IMR-90 (cell line): Measurements from ENCODE around the gene ACKR2. TPM values are rescaled to one million over a fixed set of nuclear protein-coding genes. Genes with fewer than 3 reads are reported as not detected.

ENCODE experiments used
- ATAC-seq: fragments of 200-7000 bp; cut with Tn5 transposase; 2 replicates; pipeline ENCODE4 v1.9.1; 2020; ENCODE audit warnings: low read depth, mild to moderate bottlenecking, moderate library complexity
- BruUV-seq: library from RNA; stranded (reverse); fragments of 400-500 nt; replicated peaks from 2 replicates; lab custom pipeline; 2021; lab: Mats Ljungman, UMichigan
- CTCF ChIA-PET: fragments of 300-600 bp; formaldehyde crosslinking; extraction: SDS; loops from one replicate; lab custom pipeline; 2021; ENCODE audit warnings: antibody characterized with exemption; lab: Yijun Ruan, JAX
- POLR2A ChIA-PET: fragments of 300-600 bp; sonication (Branson Sonifier 250); formaldehyde crosslinking; loops from one replicate; lab custom pipeline; 2022; ENCODE audit warnings: antibody characterized with exemption; ENCODE audit not compliant: unreplicated experiment; lab: Charles Lee
- DNase-seq: peaks from one replicate; pipeline ENCODE4 v3.0.0; 2013
- H2AFZ ChIP-seq: replicated peaks from 2 replicates; pipeline ENCODE3; 2013; ENCODE audit warnings: low read length, mild to moderate bottlenecking; ENCODE audit not compliant: poor library complexity
- H2AK5ac ChIP-seq: 2 replicates; pipeline ENCODE4 v1.6.1; 2013; ENCODE audit warnings: low read depth, low read length, inconsistent platforms
- H2AK9ac ChIP-seq: replicated peaks from 2 replicates; pipeline ENCODE3; 2013; ENCODE audit warnings: mild to moderate bottlenecking, low read depth, low read length, moderate library complexity; ENCODE audit not compliant: poor library complexity
- H2BK120ac ChIP-seq: 2 replicates; pipeline ENCODE4 v1.6.1; 2013; ENCODE audit warnings: low read depth, low read length, inconsistent platforms
- H2BK15ac ChIP-seq: 3 replicates; pipeline ENCODE4 v1.6.1; 2013; ENCODE audit warnings: low read depth, low read length, inconsistent platforms
- H2BK20ac ChIP-seq: 2 replicates; pipeline ENCODE4 v1.6.1; 2013; ENCODE audit warnings: low read depth, mild to moderate bottlenecking, inconsistent platforms, low read length, moderate library complexity
- H2BK5ac ChIP-seq: 2 replicates; pipeline ENCODE4 v1.6.1; 2013; ENCODE audit warnings: mild to moderate bottlenecking, low read depth, low read length, inconsistent platforms; ENCODE audit not compliant: poor library complexity, severe bottlenecking
- H3K14ac ChIP-seq: replicated peaks from 2 replicates; pipeline ENCODE4 v1.6.1; 2013; ENCODE audit warnings: low read depth, low read length, inconsistent platforms
- H3K18ac ChIP-seq: 2 replicates; pipeline ENCODE4 v1.6.1; 2013; ENCODE audit warnings: low read depth, low read length, control low read depth
- H3K23ac ChIP-seq: 2 replicates; pipeline ENCODE4 v1.6.1; 2013; ENCODE audit warnings: low read depth, low read length, inconsistent platforms
- H3K27ac ChIP-seq: 2 replicates; pipeline ENCODE4 v1.5.1; 2013; ENCODE audit warnings: mild to moderate bottlenecking, control low read depth, low read length; ENCODE audit not compliant: insufficient read depth
- H3K27me3 ChIP-seq: 2 replicates; pipeline ENCODE4 v1.6.1; 2013; ENCODE audit warnings: low read length; ENCODE audit not compliant: control insufficient read depth, insufficient read depth
- H3K36me3 ChIP-seq: 2 replicates; pipeline ENCODE4 v1.6.1; 2013; ENCODE audit warnings: low read length, mixed read lengths; ENCODE audit not compliant: control insufficient read depth, insufficient read depth
- H3K4ac ChIP-seq: 2 replicates; pipeline ENCODE4 v1.6.1; 2013; ENCODE audit warnings: low read depth, low read length, inconsistent platforms
- H3K4me1 ChIP-seq: 2 replicates; pipeline ENCODE4 v1.6.1; 2013; ENCODE audit warnings: low read length, mixed read lengths; ENCODE audit not compliant: control insufficient read depth, insufficient read depth
- H3K4me2 ChIP-seq: 2 replicates; pipeline ENCODE4 v1.6.1; 2013; ENCODE audit warnings: low read depth, mild to moderate bottlenecking, control low read depth, low read length, moderate library complexity
- H3K4me3 ChIP-seq: 2 replicates; pipeline ENCODE4 v1.5.1; 2013; ENCODE audit warnings: low read depth, mild to moderate bottlenecking, control low read depth, low read length, moderate library complexity; ENCODE audit not compliant: insufficient read depth
- H3K56ac ChIP-seq: 2 replicates; pipeline ENCODE4 v1.6.1; 2013; ENCODE audit warnings: low read length, inconsistent platforms; ENCODE audit not compliant: insufficient read depth; ENCODE audit errors: extremely low read depth
- H3K79me1 ChIP-seq, 2 experiments: 2 replicates each; pipeline ENCODE4 v1.6.1; 2013; ENCODE audit warnings: low read length in 2 of 2, inconsistent platforms in 1 of 2, low read depth in 1 of 2
- H3K9ac ChIP-seq: 2 replicates; pipeline ENCODE4 v1.6.1; 2013; ENCODE audit warnings: low read depth, low read length, control low read depth
- H3K9me1 ChIP-seq: 2 replicates; pipeline ENCODE4 v1.6.1; 2013; ENCODE audit warnings: low read length, inconsistent platforms; ENCODE audit not compliant: insufficient read depth
- H3K9me3 ChIP-seq: 2 replicates; pipeline ENCODE4 v1.6.1; 2013; ENCODE audit warnings: low read length; ENCODE audit not compliant: control insufficient read depth, insufficient read depth
- H4K20me1 ChIP-seq: 2 replicates; pipeline ENCODE4 v1.6.1; 2013; ENCODE audit warnings: low read length, inconsistent platforms; ENCODE audit not compliant: insufficient read depth
- H4K5ac ChIP-seq: 2 replicates; pipeline ENCODE4 v1.6.1; 2013; ENCODE audit warnings: mild to moderate bottlenecking, low read depth, low read length, control low read depth
- H4K8ac ChIP-seq, 2 experiments: 2 replicates each; pipeline ENCODE4 v1.6.1; 2013; ENCODE audit warnings: low read depth in 2 of 2, low read length in 2 of 2, control low read depth in 1 of 2, inconsistent platforms in 1 of 2
- H4K91ac ChIP-seq: 2 replicates; pipeline ENCODE4 v1.6.1; 2013; ENCODE audit warnings: low read depth, low read length, inconsistent platforms; ENCODE audit not compliant: insufficient read depth
- BHLHE40 ChIP-seq: fragments of 150-350 bp; IDR thresholded peaks from 2 replicates; pipeline ENCODE4 v1.6.1; 2016; ENCODE audit warnings: mild to moderate bottlenecking, low read depth, low read length
- CEBPB ChIP-seq: IDR thresholded peaks from 2 replicates; pipeline ENCODE4 v1.6.1; 2012; ENCODE audit warnings: low read depth, low read length, improper control_type of control experiment
- CHD1 ChIP-seq: IDR thresholded peaks from 2 replicates; pipeline ENCODE4 v1.6.1; 2012; ENCODE audit warnings: low read depth, low read length, improper control_type of control experiment
- FOS ChIP-seq: fragments of 150-350 bp; IDR thresholded peaks from 2 replicates; pipeline ENCODE4 v1.6.1; 2016; ENCODE audit warnings: low read depth, low read length
- MAFK ChIP-seq: IDR thresholded peaks from 2 replicates; pipeline ENCODE4 v1.6.1; 2012; ENCODE audit warnings: low read depth, low read length, improper control_type of control experiment
- MAZ ChIP-seq: IDR thresholded peaks from 2 replicates; pipeline ENCODE4 v1.6.1; 2012; ENCODE audit warnings: low read depth, mild to moderate bottlenecking, low read length, improper control_type of control experiment, moderate library complexity, borderline replicate concordance
- MXI1 ChIP-seq: IDR thresholded peaks from 2 replicates; pipeline ENCODE4 v1.6.1; 2012; ENCODE audit warnings: low read depth, mild to moderate bottlenecking, low read length, moderate library complexity, borderline replicate concordance
- NFE2L2 ChIP-seq: fragments of 150-350 bp; IDR thresholded peaks from 2 replicates; pipeline ENCODE4 v1.6.1; 2016; ENCODE audit warnings: low read depth, mild to moderate bottlenecking, low read length
- POLR2A ChIP-seq: IDR thresholded peaks from 2 replicates; pipeline ENCODE4 v1.6.1; 2012; ENCODE audit warnings: mild to moderate bottlenecking, low read depth, low read length
- RAD21 ChIP-seq: IDR thresholded peaks from 2 replicates; pipeline ENCODE4 v1.6.1; 2012; ENCODE audit warnings: low read length, improper control_type of control experiment
- RCOR1 ChIP-seq: IDR thresholded peaks from 2 replicates; pipeline ENCODE4 v1.6.1; 2012; ENCODE audit warnings: mild to moderate bottlenecking, low read length, improper control_type of control experiment; ENCODE audit not compliant: insufficient replicate concordance
- RFX5 ChIP-seq: IDR thresholded peaks from 2 replicates; pipeline ENCODE4 v1.8.0; 2012; ENCODE audit warnings: low read depth, mild to moderate bottlenecking, low read length, moderate library complexity
- SMC3 ChIP-seq: fragments of 150-350 bp; IDR thresholded peaks from 2 replicates; pipeline ENCODE4 v1.6.1; 2016; ENCODE audit warnings: low read depth, mild to moderate bottlenecking, antibody characterized with exemption, low read length, moderate library complexity
- WGBS, 2 experiments: methylation state at CpG; one replicate each; pipeline versions ENCODE4 v1.1.5 to v1.1.7; 2013; ENCODE audit warnings: missing lambda C conversion rate in 2 of 2; ENCODE audit not compliant: insufficient read length in 1 of 2; ENCODE audit errors: extremely low coverage in 2 of 2; 5-methylcytosine and 5-hydroxymethylcytosine counted together
- dilution Hi-C: fragments of 300-500 bp; cut with HindIII; formaldehyde crosslinking; loops from one replicate; pipeline ENCODE4 v1.14.3; 2018; ENCODE audit warnings: low sequenced_read_pairs; ENCODE audit not compliant: unreplicated experiment
- in situ Hi-C: fragments of 300-500 bp; cut with MboI; formaldehyde crosslinking; loops from 3 replicates; pipeline ENCODE4 v1.14.3; 2019; ENCODE audit warnings: low sequenced_read_pairs, inconsistent platforms, mixed read lengths
- intact Hi-C: fragments of 100-400 bp; cut with micrococcal nuclease; formaldehyde crosslinking; loops from 2 replicates; pipeline ENCODE4 v1.10.0; 2022
- polyA plus RNA-seq, 3 experiments: library from polyadenylated mRNA; depleted of rRNA; stranded (reverse); fragments of >200 nt; gene quantifications; 2 replicates each; pipeline ENCODE4 v1.2.3, GENCODE V29; 2012; ENCODE audit warnings: low replicate concordance in 1 of 3
- total RNA-seq: library from RNA; depleted of rRNA; stranded (reverse); fragments of >200 nt; gene quantifications from 2 replicates; pipeline ENCODE4 v1.2.3, GENCODE V29; 2012
- TF ChIP-seq, protein P1 (sequence below): conservative IDR thresholded peaks from 2 replicates; pipeline ENCODE4 v1.5.1; 2012; ENCODE audit warnings: mild to moderate bottlenecking, low read depth, low read length, improper control_type of control experiment
- TF ChIP-seq, protein P2 (sequence below): fragments of 150-350 bp; IDR thresholded peaks from 2 replicates; pipeline ENCODE4 v1.6.1; 2017; ENCODE audit warnings: mild to moderate bottlenecking, antibody characterized with exemption, low read length, low read depth
- TF ChIP-seq, protein P3 (sequence below): fragments of 150-350 bp; IDR thresholded peaks from 2 replicates; pipeline ENCODE4 v1.6.1; 2016; ENCODE audit warnings: low read depth, mild to moderate bottlenecking, low read length, moderate library complexity, borderline replicate concordance

Gene ACKR2
- total and polyA plus RNA-seq, 2 of the 4 experiments (the other 2 are of a cell fraction), result 0.10 TPM; not detected in 1

DNA sequence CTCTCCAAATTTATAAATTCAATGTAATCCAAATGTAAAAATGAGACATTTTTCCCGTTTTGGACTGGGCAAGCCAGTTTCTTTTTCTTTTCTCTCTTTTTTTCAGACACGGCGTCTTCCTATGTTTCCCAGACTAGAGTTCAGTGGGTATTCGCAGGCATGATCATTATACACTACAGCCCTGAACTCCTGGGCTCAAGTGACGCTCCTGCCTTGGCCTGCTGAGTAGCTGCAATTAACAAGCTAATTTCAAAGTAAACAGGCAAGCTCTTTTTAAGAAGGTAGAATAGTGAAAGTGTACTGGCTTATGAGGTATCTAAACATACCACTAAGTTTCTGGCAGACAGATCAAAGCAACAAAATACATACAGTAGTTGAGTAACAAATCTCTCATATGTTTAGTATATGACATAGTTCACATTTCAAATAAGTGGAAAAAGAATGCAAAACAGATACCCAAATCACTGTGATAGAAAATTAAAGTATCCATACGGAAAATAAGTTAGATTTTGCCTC, 18.5 kb upstream of the ACKR2 start:
- in situ Hi-C loops, result no loop called here
- no peak overlapping the region for H4K91ac ChIP-seq
- H3K79me1 ChIP-seq, result peaks cover 13 to 29% of the 10 kb centered on the region in 2 experiments
- no peak overlapping the region for H4K8ac ChIP-seq
- intact Hi-C loops, result no loop called here
- no peak overlapping the region for H2BK20ac ChIP-seq
- H2BK120ac ChIP-seq, result no peak overlapping the region
- no peak overlapping the region for H2BK15ac ChIP-seq
- dilution Hi-C loops, result no loop called here
- no peak overlapping the region for H3K4me2 ChIP-seq
- no peak overlapping the region for H3K4ac ChIP-seq
- H3K14ac ChIP-seq, result no peak overlapping the region
- no peak overlapping the region for H3K56ac ChIP-seq
- no peak overlapping the region for H2AFZ ChIP-seq
- ChIA-PET CTCF (no interaction called here), POLR2A (no interaction called here)
- ATAC-seq (no peak), DNase-seq (no peak)
- no peak overlapping the region for H2AK9ac ChIP-seq
- WGBS, 2 experiments, result 100% methylated on average over 1 of the region's 6 CpGs; no CpG with 5 or more reads in 1 of the 2 experiments
- H4K5ac ChIP-seq, result no peak overlapping the region
- H3K4me1 ChIP-seq, result no peaks in the 10 kb centered on the region; the same call in 1 of the 2 replicates
- no peak overlapping the region for H2BK5ac ChIP-seq
- no peaks in the 10 kb centered on the region; the same call in 1 of the 2 replicates for H4K20me1 ChIP-seq
- no peak overlapping the region for H3K23ac ChIP-seq
- BruUV-seq, result no TSS peak
- no peak overlapping the region for H3K9ac ChIP-seq
- no peaks in the 10 kb centered on the region for H3K27me3 ChIP-seq
- TF ChIP-seq BHLHE40, result no peak
- TF ChIP-seq MAFK, result no peak
- TF ChIP-seq, protein P1, sequence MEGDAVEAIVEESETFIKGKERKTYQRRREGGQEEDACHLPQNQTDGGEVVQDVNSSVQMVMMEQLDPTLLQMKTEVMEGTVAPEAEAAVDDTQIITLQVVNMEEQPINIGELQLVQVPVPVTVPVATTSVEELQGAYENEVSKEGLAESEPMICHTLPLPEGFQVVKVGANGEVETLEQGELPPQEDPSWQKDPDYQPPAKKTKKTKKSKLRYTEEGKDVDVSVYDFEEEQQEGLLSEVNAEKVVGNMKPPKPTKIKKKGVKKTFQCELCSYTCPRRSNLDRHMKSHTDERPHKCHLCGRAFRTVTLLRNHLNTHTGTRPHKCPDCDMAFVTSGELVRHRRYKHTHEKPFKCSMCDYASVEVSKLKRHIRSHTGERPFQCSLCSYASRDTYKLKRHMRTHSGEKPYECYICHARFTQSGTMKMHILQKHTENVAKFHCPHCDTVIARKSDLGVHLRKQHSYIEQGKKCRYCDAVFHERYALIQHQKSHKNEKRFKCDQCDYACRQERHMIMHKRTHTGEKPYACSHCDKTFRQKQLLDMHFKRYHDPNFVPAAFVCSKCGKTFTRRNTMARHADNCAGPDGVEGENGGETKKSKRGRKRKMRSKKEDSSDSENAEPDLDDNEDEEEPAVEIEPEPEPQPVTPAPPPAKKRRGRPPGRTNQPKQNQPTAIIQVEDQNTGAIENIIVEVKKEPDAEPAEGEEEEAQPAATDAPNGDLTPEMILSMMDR, result no peak
- no peak for TF ChIP-seq RFX5
- no peak for TF ChIP-seq SMC3
- TF ChIP-seq MXI1, result no peak
- TF ChIP-seq RAD21, result no peak
- TF ChIP-seq, protein P2, sequence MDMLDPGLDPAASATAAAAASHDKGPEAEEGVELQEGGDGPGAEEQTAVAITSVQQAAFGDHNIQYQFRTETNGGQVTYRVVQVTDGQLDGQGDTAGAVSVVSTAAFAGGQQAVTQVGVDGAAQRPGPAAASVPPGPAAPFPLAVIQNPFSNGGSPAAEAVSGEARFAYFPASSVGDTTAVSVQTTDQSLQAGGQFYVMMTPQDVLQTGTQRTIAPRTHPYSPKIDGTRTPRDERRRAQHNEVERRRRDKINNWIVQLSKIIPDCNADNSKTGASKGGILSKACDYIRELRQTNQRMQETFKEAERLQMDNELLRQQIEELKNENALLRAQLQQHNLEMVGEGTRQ, result no peak
- TF ChIP-seq MAZ, result no peak
- no peak for TF ChIP-seq RCOR1
- no peak for TF ChIP-seq CEBPB
- TF ChIP-seq FOS, result no peak
- TF ChIP-seq NFE2L2, result no peak
- no peak for TF ChIP-seq CHD1
- TF ChIP-seq POLR2A, result no peak
- TF ChIP-seq, protein P3, sequence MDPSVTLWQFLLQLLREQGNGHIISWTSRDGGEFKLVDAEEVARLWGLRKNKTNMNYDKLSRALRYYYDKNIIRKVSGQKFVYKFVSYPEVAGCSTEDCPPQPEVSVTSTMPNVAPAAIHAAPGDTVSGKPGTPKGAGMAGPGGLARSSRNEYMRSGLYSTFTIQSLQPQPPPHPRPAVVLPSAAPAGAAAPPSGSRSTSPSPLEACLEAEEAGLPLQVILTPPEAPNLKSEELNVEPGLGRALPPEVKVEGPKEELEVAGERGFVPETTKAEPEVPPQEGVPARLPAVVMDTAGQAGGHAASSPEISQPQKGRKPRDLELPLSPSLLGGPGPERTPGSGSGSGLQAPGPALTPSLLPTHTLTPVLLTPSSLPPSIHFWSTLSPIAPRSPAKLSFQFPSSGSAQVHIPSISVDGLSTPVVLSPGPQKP, result no peak
- H3K9me3 ChIP-seq, result no peaks in the 10 kb centered on the region
- H3K4me3 ChIP-seq, result no peak overlapping the region
- H2AK5ac ChIP-seq, result no peak overlapping the region
- peaks cover 12% of the 10 kb centered on the region for H3K36me3 ChIP-seq
- no peak overlapping the region for H3K27ac ChIP-seq
- no peak overlapping the region for H3K18ac ChIP-seq
- no peaks in the 10 kb centered on the region; the same call in 1 of the 2 replicates for H3K9me1 ChIP-seq
